ENCODE data around the gene BFSP1.

DNA sequence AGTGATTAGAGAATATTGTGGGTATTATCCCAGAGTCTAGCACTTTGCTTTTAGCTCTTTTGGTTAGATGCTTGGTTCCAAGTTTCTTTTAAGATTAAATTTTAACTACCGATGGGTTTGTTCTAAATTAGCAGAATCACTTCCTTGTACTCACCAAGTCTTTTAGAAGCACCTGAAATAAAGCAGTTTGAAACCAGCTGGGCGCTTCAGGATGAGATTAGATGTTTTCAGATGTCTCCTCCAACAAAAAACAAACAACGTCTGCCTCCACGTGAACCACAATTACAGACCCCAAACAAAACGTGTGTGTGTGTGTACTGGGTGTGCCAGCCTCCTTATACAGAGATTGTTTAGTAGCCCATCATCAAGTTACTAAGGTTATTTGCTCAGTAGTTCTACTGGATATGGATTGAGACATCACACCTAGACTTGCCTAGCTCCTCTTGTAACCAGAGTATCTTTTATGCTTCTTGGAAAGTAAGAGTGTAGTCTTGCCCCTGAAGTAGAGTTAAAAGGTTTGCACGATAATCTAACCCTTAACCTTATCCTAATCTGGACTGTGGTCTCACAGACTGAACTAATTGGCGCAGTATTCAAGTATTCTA is 41.0 kb upstream of the BFSP1 start:
- TF ChIP-seq, protein P1, sequence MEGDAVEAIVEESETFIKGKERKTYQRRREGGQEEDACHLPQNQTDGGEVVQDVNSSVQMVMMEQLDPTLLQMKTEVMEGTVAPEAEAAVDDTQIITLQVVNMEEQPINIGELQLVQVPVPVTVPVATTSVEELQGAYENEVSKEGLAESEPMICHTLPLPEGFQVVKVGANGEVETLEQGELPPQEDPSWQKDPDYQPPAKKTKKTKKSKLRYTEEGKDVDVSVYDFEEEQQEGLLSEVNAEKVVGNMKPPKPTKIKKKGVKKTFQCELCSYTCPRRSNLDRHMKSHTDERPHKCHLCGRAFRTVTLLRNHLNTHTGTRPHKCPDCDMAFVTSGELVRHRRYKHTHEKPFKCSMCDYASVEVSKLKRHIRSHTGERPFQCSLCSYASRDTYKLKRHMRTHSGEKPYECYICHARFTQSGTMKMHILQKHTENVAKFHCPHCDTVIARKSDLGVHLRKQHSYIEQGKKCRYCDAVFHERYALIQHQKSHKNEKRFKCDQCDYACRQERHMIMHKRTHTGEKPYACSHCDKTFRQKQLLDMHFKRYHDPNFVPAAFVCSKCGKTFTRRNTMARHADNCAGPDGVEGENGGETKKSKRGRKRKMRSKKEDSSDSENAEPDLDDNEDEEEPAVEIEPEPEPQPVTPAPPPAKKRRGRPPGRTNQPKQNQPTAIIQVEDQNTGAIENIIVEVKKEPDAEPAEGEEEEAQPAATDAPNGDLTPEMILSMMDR (IDR thresholded peaks at IDR 0.05): no peak
- TF ChIP-seq, protein P2, sequence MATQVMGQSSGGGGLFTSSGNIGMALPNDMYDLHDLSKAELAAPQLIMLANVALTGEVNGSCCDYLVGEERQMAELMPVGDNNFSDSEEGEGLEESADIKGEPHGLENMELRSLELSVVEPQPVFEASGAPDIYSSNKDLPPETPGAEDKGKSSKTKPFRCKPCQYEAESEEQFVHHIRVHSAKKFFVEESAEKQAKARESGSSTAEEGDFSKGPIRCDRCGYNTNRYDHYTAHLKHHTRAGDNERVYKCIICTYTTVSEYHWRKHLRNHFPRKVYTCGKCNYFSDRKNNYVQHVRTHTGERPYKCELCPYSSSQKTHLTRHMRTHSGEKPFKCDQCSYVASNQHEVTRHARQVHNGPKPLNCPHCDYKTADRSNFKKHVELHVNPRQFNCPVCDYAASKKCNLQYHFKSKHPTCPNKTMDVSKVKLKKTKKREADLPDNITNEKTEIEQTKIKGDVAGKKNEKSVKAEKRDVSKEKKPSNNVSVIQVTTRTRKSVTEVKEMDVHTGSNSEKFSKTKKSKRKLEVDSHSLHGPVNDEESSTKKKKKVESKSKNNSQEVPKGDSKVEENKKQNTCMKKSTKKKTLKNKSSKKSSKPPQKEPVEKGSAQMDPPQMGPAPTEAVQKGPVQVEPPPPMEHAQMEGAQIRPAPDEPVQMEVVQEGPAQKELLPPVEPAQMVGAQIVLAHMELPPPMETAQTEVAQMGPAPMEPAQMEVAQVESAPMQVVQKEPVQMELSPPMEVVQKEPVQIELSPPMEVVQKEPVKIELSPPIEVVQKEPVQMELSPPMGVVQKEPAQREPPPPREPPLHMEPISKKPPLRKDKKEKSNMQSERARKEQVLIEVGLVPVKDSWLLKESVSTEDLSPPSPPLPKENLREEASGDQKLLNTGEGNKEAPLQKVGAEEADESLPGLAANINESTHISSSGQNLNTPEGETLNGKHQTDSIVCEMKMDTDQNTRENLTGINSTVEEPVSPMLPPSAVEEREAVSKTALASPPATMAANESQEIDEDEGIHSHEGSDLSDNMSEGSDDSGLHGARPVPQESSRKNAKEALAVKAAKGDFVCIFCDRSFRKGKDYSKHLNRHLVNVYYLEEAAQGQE (IDR thresholded peaks at IDR 0.05; ENCODE audit: low read depth, low read length): no peak

Measured in SK-N-SH (cell line).